Type B pancreatic cell (in vitro differentiated cells): ENCODE results near the gene CUEDC1. TPM values are rescaled to one million over a fixed set of nuclear protein-coding genes. Genes with fewer than 3 reads are reported as not detected.
A peak's percentile ranks its signal among the peaks of the same experiment; 100 is the strongest.

Experiments used
- DNase-seq: peaks from one replicate; pipeline ENCODE4 v3.0.0; 2021; ENCODE audit warnings: mixed read lengths; ENCODE audit not compliant: unreplicated experiment; ENCODE audit errors: extremely low spot score
- H3K27ac Mint-ChIP-seq: 2 replicates; pipeline ENCODE4 v1.8.0; 2021; ENCODE audit warnings: mild to moderate bottlenecking, mixed read lengths
- H3K27me3 Mint-ChIP-seq: 2 replicates; pipeline ENCODE4 v1.8.0; 2021; ENCODE audit warnings: mixed read lengths
- H3K36me3 Mint-ChIP-seq: 2 replicates; pipeline ENCODE4 v1.8.0; 2021; ENCODE audit warnings: mixed read lengths
- H3K4me1 Mint-ChIP-seq: one replicate; pipeline ENCODE4 v1.8.0; 2021; ENCODE audit warnings: mixed read lengths; ENCODE audit not compliant: unreplicated experiment
- H3K4me3 Mint-ChIP-seq: 2 replicates; pipeline ENCODE4 v1.8.0; 2021; ENCODE audit warnings: mild to moderate bottlenecking, mixed read lengths
- H3K9me3 Mint-ChIP-seq: 2 replicates; pipeline ENCODE4 v1.8.0; 2021; ENCODE audit warnings: mixed read lengths
- CTCF ChIP-seq: fragments of 200-600 bp; sonication (generic); conservative IDR thresholded peaks from 2 replicates; pipeline ENCODE4 v1.5.0; 2021; ENCODE audit warnings: antibody characterized with exemption, mild to moderate bottlenecking
- total RNA-seq: library from RNA; stranded (reverse); gene quantifications from 2 replicates; pipeline ENCODE4 v1.2.1, GENCODE V29; 2021; ENCODE audit warnings: low replicate concordance

Gene CUEDC1
- total RNA-seq, 1 donor from 2014 or later = 31.3 TPM

DNA sequence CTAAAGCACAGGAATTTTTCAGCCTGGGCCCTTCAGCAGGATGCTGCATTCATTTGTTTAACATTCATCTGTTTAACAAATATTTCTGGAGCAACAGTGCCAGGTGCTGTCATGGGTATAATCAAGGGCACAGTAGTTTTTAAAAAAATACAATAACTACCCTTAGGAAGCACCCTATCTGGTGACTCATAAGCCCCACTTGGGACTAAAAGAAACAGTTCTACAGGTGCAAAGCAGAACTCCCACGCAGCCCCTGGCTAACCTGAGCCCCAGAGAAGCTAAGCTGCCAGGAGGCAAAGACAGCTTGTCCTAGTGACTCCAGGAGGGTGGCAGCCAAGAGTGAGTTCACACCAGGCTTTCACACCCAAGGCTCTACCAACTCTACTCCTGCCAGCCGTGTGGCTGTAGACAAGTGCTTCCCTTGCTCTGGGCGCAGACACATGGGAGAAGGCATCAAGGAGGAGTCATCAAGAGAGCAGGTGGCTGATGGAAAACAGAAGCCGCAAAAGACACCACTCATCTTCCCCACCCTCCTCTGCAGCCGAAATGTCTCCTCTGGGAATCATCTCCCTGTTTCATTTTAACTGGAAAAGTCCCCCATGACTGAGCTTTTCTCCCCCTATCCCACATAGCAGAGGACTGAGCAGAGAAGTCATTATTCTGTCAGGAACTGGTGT lies 14.4 kb downstream of the CUEDC1 start:
- no peaks in the 10 kb centered on the region for H3K27me3 Mint-ChIP-seq
- H3K36me3 Mint-ChIP-seq = no peaks in the 10 kb centered on the region
- no peaks in the 10 kb centered on the region for H3K9me3 Mint-ChIP-seq
- DNase-seq = no peak
- peaks cover 54% of the 10 kb centered on the region for H3K4me1 Mint-ChIP-seq
- peak overlapping the region; percentile 61 for H3K27ac Mint-ChIP-seq
- no peak for TF ChIP-seq CTCF
- H3K4me3 Mint-ChIP-seq = peak overlapping the region; percentile 65

DNA sequence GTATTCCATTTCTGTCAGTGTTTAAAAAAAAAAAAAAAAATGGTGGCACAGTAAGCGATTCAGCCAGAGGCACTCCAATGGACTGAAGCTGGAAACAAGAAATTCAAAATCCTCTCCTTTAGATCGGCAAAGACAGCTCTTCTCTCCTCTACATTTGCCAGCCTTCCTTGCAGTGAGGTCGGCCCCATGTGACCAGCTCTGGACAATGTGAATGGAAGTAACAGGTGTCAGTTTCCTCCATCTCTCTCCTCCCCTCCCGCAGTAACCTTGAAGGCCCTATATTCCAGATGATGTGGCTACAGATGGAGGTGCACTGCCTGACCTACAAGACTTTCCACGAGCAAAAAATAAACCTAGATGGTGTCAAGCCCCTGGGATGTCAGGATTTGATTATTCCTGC lies 15.0 kb downstream of the CUEDC1 start:
- H3K27ac Mint-ChIP-seq = peak overlapping the region; percentile 61
- peaks cover 58% of the 10 kb centered on the region for H3K4me1 Mint-ChIP-seq
- no peaks in the 10 kb centered on the region for H3K36me3 Mint-ChIP-seq
- no peak for TF ChIP-seq CTCF
- H3K4me3 Mint-ChIP-seq = peak overlapping the region; percentile 65
- H3K27me3 Mint-ChIP-seq = no peaks in the 10 kb centered on the region
- no peak for DNase-seq
- H3K9me3 Mint-ChIP-seq = no peaks in the 10 kb centered on the region

- H3K36me3 Mint-ChIP-seq = no peaks in the 10 kb centered on the region
- H3K9me3 Mint-ChIP-seq = no peaks in the 10 kb centered on the region
- H3K27me3 Mint-ChIP-seq = no peaks in the 10 kb centered on the region
- no peak overlapping the region for H3K4me3 Mint-ChIP-seq
- peaks cover 58% of the 10 kb centered on the region for H3K4me1 Mint-ChIP-seq
- H3K27ac Mint-ChIP-seq = peak overlapping the region; percentile 61
- TF ChIP-seq CTCF = no peak
- no peak for DNase-seq
Observed at GRCh38 chr17:57939797-57940196, 15.4 kb downstream of the CUEDC1 start.

- Mint-ChIP-seq H3K9me3 (no peaks in the 10 kb centered on the region), H3K36me3 (no peaks in the 10 kb centered on the region), H3K27ac (peak overlapping the region; percentile 71), H3K4me3 (peak overlapping the region; percentile 61), H3K4me1 (peaks cover 52% of the 10 kb centered on the region), H3K27me3 (no peaks in the 10 kb centered on the region)
- DNase-seq = no peak
- no peak for TF ChIP-seq CTCF
Observed at GRCh38 chr17:57938061-57938502, 17.1 kb downstream of the CUEDC1 start.

DNA sequence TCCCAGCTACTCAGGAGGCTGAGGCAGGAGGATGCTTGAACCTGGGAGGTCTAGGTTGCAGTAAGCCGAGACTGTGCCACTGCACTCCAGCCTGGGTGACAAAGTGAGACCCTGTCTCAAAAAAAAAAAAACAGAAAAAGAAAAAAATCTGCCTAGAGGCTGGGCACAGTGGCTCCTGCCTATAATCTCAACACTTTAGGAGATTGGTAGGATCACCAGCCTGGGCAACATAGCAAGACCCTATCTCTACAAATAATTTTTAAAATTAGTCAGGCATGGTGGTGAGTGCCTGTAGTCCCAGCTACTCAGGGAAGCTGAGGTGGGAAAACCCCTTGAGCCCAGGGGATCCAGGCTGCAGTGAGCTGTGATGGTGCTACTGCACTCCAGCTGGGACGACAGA lies 17.7 kb downstream of the CUEDC1 start:
- no peak for DNase-seq
- no peak for TF ChIP-seq CTCF
- Mint-ChIP-seq H3K27ac (no peak overlapping the region), H3K4me1 (peaks cover 52% of the 10 kb centered on the region), H3K4me3 (no peak overlapping the region), H3K9me3 (no peaks in the 10 kb centered on the region), H3K27me3 (no peaks in the 10 kb centered on the region), H3K36me3 (no peaks in the 10 kb centered on the region)
